Neural cell (in vitro differentiated cells): Measurements from ENCODE around the gene FAM20B. TPM values are rescaled to one million over a fixed set of nuclear protein-coding genes. Genes with fewer than 3 reads are reported as not detected.

ENCODE experiments used
- H2AFZ ChIP-seq: fragments of 200-600, 300-800 bp; sonication (generic), shearing (Covaris generic); 2 replicates; pipeline ENCODE4 v1.6.0; 2014; ENCODE audit warnings: low read depth, mild to moderate bottlenecking, antibody characterized with exemption, low read length, moderate library complexity
- H3F3A ChIP-seq: fragments of 200-600 bp; shearing (Covaris generic); 2 replicates; pipeline ENCODE4 v1.6.1; 2016; ENCODE audit warnings: mild to moderate bottlenecking, moderate library complexity, mixed read lengths, antibody characterized with exemption, low read length; ENCODE audit not compliant: insufficient read depth, poor library complexity, severe bottlenecking
- H3K27ac ChIP-seq: fragments of 200-600, 300-800 bp; sonication (generic), shearing (Covaris generic); 2 replicates; pipeline ENCODE4 v1.5.1; 2014; ENCODE audit warnings: mild to moderate bottlenecking, low read length, moderate library complexity
- H3K27me3 ChIP-seq: fragments of 300-800, 200-600 bp; sonication (generic), shearing (Covaris generic); 2 replicates; pipeline ENCODE4 v1.6.0; 2014; ENCODE audit warnings: mild to moderate bottlenecking, low read depth, low read length, moderate library complexity; ENCODE audit not compliant: insufficient read depth
- H3K36me3 ChIP-seq: fragments of 300-800, 200-600 bp; sonication (generic), shearing (Covaris generic); 2 replicates; pipeline ENCODE4 v1.5.1; 2014; ENCODE audit warnings: mild to moderate bottlenecking, antibody characterized with exemption, low read length, moderate library complexity; ENCODE audit not compliant: insufficient read depth
- H3K4me2 ChIP-seq: fragments of 300-800, 200-600 bp; sonication (generic), shearing (Covaris generic); 2 replicates; pipeline ENCODE4 v1.6.0; 2014; ENCODE audit warnings: mild to moderate bottlenecking, low read length
- H3K4me3 ChIP-seq: fragments of 300-800, 200-600 bp; sonication (generic), shearing (Covaris generic); 2 replicates; pipeline ENCODE4 v1.5.1; 2014; ENCODE audit warnings: mild to moderate bottlenecking, low read length, moderate library complexity
- H3K79me2 ChIP-seq: fragments of 200-600 bp; shearing (Covaris generic); replicated peaks from 2 replicates; pipeline ENCODE4 v1.6.0; 2014; ENCODE audit warnings: mild to moderate bottlenecking, low read length, moderate library complexity; ENCODE audit not compliant: insufficient read depth
- H3K9ac ChIP-seq: fragments of 300-800, 200-600 bp; sonication (generic), shearing (Covaris generic); 2 replicates; pipeline ENCODE4 v1.6.1; 2016; ENCODE audit warnings: mild to moderate bottlenecking, low read length, mixed read lengths
- H3K9me2 ChIP-seq: fragments of 200-600 bp; shearing (Covaris generic); 2 replicates; pipeline ENCODE4 v1.6.1; 2016; ENCODE audit warnings: mild to moderate bottlenecking, low read length, mixed read lengths; ENCODE audit not compliant: insufficient read depth
- H3K9me3 ChIP-seq: fragments of 200-600, 300-800 bp; sonication (generic), shearing (Covaris generic); 2 replicates; pipeline ENCODE4 v1.6.1; 2016; ENCODE audit warnings: mild to moderate bottlenecking, mixed run types, low read length, moderate library complexity, mixed read lengths
- H4K20me1 ChIP-seq: fragments of 200-600 bp; shearing (Covaris generic); 2 replicates; pipeline ENCODE4 v1.6.1; 2016; ENCODE audit warnings: mild to moderate bottlenecking, mixed run types; ENCODE audit not compliant: insufficient read depth
- EP300 ChIP-seq: fragments of 450-650 bp; conservative IDR thresholded peaks from 2 replicates; pipeline ENCODE4 v1.6.1; 2014; ENCODE audit warnings: antibody characterized with exemption, mild to moderate bottlenecking, moderate library complexity; ENCODE audit not compliant: poor library complexity, severe bottlenecking
- EZH2 ChIP-seq: fragments of 200-600, 300-800 bp; shearing (Covaris generic), sonication (generic); IDR thresholded peaks from 2 replicates; pipeline ENCODE4 v1.6.1; 2014; ENCODE audit warnings: antibody characterized with exemption, low read length, borderline replicate concordance, mild to moderate bottlenecking; ENCODE audit not compliant: insufficient read depth, poor library complexity, severe bottlenecking
- MXI1 ChIP-seq: fragments of 450-650 bp; conservative IDR thresholded peaks from 2 replicates; pipeline ENCODE4 v1.6.1; 2014; ENCODE audit warnings: antibody characterized with exemption, mild to moderate bottlenecking; ENCODE audit not compliant: poor library complexity, severe bottlenecking
- POLR2AphosphoS5 ChIP-seq: IDR thresholded peaks from 2 replicates; pipeline ENCODE4 v1.6.1; 2012
- RAD21 ChIP-seq: fragments of 450-650 bp; conservative IDR thresholded peaks from 2 replicates; pipeline ENCODE4 v1.6.1; 2014; ENCODE audit warnings: antibody characterized with exemption, mild to moderate bottlenecking, moderate library complexity
- REST ChIP-seq: IDR thresholded peaks from 2 replicates; pipeline ENCODE4 v1.6.1; 2012; ENCODE audit warnings: borderline replicate concordance
- SMC3 ChIP-seq: fragments of 450-650 bp; conservative IDR thresholded peaks from 2 replicates; pipeline ENCODE4 v1.6.1; 2014; ENCODE audit warnings: antibody characterized with exemption, mild to moderate bottlenecking, moderate library complexity; ENCODE audit not compliant: poor library complexity
- TAF1 ChIP-seq: IDR thresholded peaks from 2 replicates; pipeline ENCODE4 v1.6.1; 2012; ENCODE audit warnings: low read depth
- polyA plus RNA-seq: library from polyadenylated mRNA; depleted of rRNA; stranded (reverse); fragments of >200 nt; gene quantifications from 2 replicates; pipeline ENCODE4 v1.2.3, GENCODE V29; 2014
- TF ChIP-seq, protein P1 (sequence below): fragments of 450-650 bp; IDR thresholded peaks from 2 replicates; pipeline ENCODE4 v1.5.1; 2014; ENCODE audit warnings: antibody characterized with exemption, mild to moderate bottlenecking, moderate library complexity; ENCODE audit not compliant: poor library complexity, severe bottlenecking

The FAM20B gene
- polyA plus RNA-seq, 1 donor from 2014 or later, result 25.1 TPM

- H3K9ac ChIP-seq, result no peak overlapping the region
- no peaks in the 10 kb centered on the region for H3K9me2 ChIP-seq
- no peak overlapping the region for H2AFZ ChIP-seq
- H3K27ac ChIP-seq, result no peak overlapping the region
- H3K4me2 ChIP-seq, result no peak overlapping the region
- peaks cover 1% of the 10 kb centered on the region for H3K79me2 ChIP-seq
- no peaks in the 10 kb centered on the region for H3K27me3 ChIP-seq
- TF ChIP-seq SMC3, result no peak
- no peak for TF ChIP-seq REST
- no peak for TF ChIP-seq RAD21
- TF ChIP-seq POLR2AphosphoS5, result no peak
- no peak for TF ChIP-seq TAF1
- TF ChIP-seq, protein P1, sequence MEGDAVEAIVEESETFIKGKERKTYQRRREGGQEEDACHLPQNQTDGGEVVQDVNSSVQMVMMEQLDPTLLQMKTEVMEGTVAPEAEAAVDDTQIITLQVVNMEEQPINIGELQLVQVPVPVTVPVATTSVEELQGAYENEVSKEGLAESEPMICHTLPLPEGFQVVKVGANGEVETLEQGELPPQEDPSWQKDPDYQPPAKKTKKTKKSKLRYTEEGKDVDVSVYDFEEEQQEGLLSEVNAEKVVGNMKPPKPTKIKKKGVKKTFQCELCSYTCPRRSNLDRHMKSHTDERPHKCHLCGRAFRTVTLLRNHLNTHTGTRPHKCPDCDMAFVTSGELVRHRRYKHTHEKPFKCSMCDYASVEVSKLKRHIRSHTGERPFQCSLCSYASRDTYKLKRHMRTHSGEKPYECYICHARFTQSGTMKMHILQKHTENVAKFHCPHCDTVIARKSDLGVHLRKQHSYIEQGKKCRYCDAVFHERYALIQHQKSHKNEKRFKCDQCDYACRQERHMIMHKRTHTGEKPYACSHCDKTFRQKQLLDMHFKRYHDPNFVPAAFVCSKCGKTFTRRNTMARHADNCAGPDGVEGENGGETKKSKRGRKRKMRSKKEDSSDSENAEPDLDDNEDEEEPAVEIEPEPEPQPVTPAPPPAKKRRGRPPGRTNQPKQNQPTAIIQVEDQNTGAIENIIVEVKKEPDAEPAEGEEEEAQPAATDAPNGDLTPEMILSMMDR, result no peak
- TF ChIP-seq EZH2, result no peak
- no peak for TF ChIP-seq EP300
- TF ChIP-seq MXI1, result no peak
- H3F3A ChIP-seq, result no peaks in the 10 kb centered on the region
- no peak overlapping the region for H3K4me3 ChIP-seq
- no peaks in the 10 kb centered on the region for H4K20me1 ChIP-seq
- H3K9me3 ChIP-seq, result no peaks in the 10 kb centered on the region
- no peaks in the 10 kb centered on the region for H3K36me3 ChIP-seq
Observed at GRCh38 chr1:179021873-179022272, 3.8 kb upstream of the FAM20B start.

GRCh38 chr1:179023946-179024650, 1.6 kb upstream of the FAM20B start:
- no peak overlapping the region for H3K27ac ChIP-seq
- no peak overlapping the region for H3K4me3 ChIP-seq
- H3K27me3 ChIP-seq, result no peaks in the 10 kb centered on the region
- H3K9ac ChIP-seq, result no peak overlapping the region
- H2AFZ ChIP-seq, result no peak overlapping the region
- H3K79me2 ChIP-seq, result peaks cover 20% of the 10 kb centered on the region
- H3K4me2 ChIP-seq, result no peak overlapping the region
- H3K9me3 ChIP-seq, result no peaks in the 10 kb centered on the region
- H3F3A ChIP-seq, result no peaks in the 10 kb centered on the region
- no peaks in the 10 kb centered on the region for H3K36me3 ChIP-seq
- H3K9me2 ChIP-seq, result no peaks in the 10 kb centered on the region
- TF ChIP-seq REST (no peak), MXI1 (no peak), POLR2AphosphoS5 (no peak), TAF1 (no peak), SMC3 (no peak), RAD21 (no peak), EP300 (no peak), EZH2 (no peak)
- TF ChIP-seq, protein P1, result no peak
- H4K20me1 ChIP-seq, result no peaks in the 10 kb centered on the region
